OCI-LY3 (cell line): ENCODE data around the gene H2BK1.

ENCODE experiments used
- H2AFZ ChIP-seq: fragments of 200-600, 300-600 bp; shearing (Covaris generic); 2 replicates; pipeline ENCODE4 v1.6.0; 2014; ENCODE audit warnings: antibody characterized with exemption, low read depth, low read length
- H3K27ac ChIP-seq: fragments of 200-600, 300-600 bp; sonication (generic); 2 replicates; pipeline ENCODE4 v1.5.1; 2014; ENCODE audit warnings: mild to moderate bottlenecking, low read length, moderate library complexity, mixed read lengths
- H3K27me3 ChIP-seq: fragments of 200-600, 300-600 bp; sonication (generic); 2 replicates; pipeline ENCODE4 v1.6.1; 2014; ENCODE audit warnings: low read depth, low read length, mixed read lengths
- H3K36me3 ChIP-seq: fragments of 200-600, 300-600 bp; sonication (generic); replicated peaks from 2 replicates; pipeline ENCODE3; 2014; ENCODE audit warnings: low read depth, low read length, mixed read lengths
- H3K4me1 ChIP-seq: fragments of 300-600, 200-600 bp; sonication (generic); 2 replicates; pipeline ENCODE4 v1.6.1; 2014; ENCODE audit warnings: low read length, mixed read lengths
- H3K4me2 ChIP-seq: fragments of 200-600, 300-600 bp; sonication (generic); 2 replicates; pipeline ENCODE4 v1.6.1; 2014; ENCODE audit warnings: low read length, mixed read lengths
- H3K4me3 ChIP-seq: fragments of 300-600, 200-600 bp; sonication (generic); 2 replicates; pipeline ENCODE4 v1.5.1; 2014; ENCODE audit warnings: antibody characterized with exemption, mild to moderate bottlenecking, low read length, moderate library complexity
- H3K79me2 ChIP-seq: fragments of 300-600, 200-600 bp; shearing (Covaris generic); 2 replicates; pipeline ENCODE4 v1.6.1; 2014; ENCODE audit warnings: mild to moderate bottlenecking, low read length, mixed read lengths
- H3K9ac ChIP-seq: fragments of 300-600, 200-600 bp; shearing (Covaris generic); 2 replicates; pipeline ENCODE4 v1.6.0; 2014; ENCODE audit warnings: mild to moderate bottlenecking, low read length, moderate library complexity
- H3K9me3 ChIP-seq: fragments of 200-600, 300-600 bp; shearing (Covaris generic); 2 replicates; pipeline ENCODE4 v1.6.1; 2014; ENCODE audit warnings: low read length, mixed read lengths; ENCODE audit not compliant: insufficient read depth
- H4K20me1 ChIP-seq: fragments of 200-600, 300-600 bp; sonication (generic); 2 replicates; pipeline ENCODE4 v1.6.1; 2016; ENCODE audit warnings: low read length, mixed read lengths; ENCODE audit not compliant: insufficient read depth
- EZH2phosphoT487 ChIP-seq: fragments of 200-600 bp; shearing (Covaris generic); IDR thresholded peaks from 2 replicates; pipeline ENCODE4 v1.6.1; 2018; ENCODE audit warnings: antibody characterized with exemption, mixed run types, low read depth
- TF ChIP-seq, protein P1 (sequence below): fragments of 200-600, 300-600 bp; sonication (generic); IDR thresholded peaks from 2 replicates; pipeline ENCODE4 v1.5.1; 2014; ENCODE audit warnings: antibody characterized with exemption, low read length, low read depth

Gene H2BK1

DNA sequence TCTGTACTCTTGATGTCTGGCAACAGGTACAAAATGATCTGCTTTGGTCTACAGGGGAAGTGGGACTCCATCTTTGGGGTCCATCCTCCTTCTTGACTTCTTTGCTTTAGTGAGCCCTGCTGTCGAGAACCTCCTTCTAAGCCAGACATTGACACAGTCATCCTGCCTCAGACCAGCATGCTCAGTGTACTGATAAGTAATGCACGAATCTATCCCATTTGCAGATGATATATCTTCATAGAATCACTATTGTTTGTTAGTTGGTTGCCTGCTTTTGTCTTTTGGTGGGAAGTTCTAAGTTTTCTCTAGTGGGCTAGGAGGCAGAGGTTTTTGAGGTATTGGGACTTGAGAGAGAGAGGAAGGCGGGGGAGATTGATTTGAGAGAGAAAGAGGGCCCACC is 8.9 kb downstream of the H2BK1 start:
- H3K27ac ChIP-seq, result no peak overlapping the region
- H3K4me1 ChIP-seq, result no peaks in the 10 kb centered on the region
- no peaks in the 10 kb centered on the region for H3K36me3 ChIP-seq
- no peaks in the 10 kb centered on the region for H3K79me2 ChIP-seq
- H2AFZ ChIP-seq, result no peak overlapping the region
- peaks cover 94% of the 10 kb centered on the region for H3K27me3 ChIP-seq
- TF ChIP-seq EZH2phosphoT487, result no peak
- TF ChIP-seq, protein P1, sequence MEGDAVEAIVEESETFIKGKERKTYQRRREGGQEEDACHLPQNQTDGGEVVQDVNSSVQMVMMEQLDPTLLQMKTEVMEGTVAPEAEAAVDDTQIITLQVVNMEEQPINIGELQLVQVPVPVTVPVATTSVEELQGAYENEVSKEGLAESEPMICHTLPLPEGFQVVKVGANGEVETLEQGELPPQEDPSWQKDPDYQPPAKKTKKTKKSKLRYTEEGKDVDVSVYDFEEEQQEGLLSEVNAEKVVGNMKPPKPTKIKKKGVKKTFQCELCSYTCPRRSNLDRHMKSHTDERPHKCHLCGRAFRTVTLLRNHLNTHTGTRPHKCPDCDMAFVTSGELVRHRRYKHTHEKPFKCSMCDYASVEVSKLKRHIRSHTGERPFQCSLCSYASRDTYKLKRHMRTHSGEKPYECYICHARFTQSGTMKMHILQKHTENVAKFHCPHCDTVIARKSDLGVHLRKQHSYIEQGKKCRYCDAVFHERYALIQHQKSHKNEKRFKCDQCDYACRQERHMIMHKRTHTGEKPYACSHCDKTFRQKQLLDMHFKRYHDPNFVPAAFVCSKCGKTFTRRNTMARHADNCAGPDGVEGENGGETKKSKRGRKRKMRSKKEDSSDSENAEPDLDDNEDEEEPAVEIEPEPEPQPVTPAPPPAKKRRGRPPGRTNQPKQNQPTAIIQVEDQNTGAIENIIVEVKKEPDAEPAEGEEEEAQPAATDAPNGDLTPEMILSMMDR, result no peak
- H3K9ac ChIP-seq, result no peak overlapping the region
- H4K20me1 ChIP-seq, result no peaks in the 10 kb centered on the region; the same call in 1 of the 2 replicates
- no peak overlapping the region for H3K4me2 ChIP-seq
- H3K9me3 ChIP-seq, result no peaks in the 10 kb centered on the region
- H3K4me3 ChIP-seq, result no peak overlapping the region

DNA sequence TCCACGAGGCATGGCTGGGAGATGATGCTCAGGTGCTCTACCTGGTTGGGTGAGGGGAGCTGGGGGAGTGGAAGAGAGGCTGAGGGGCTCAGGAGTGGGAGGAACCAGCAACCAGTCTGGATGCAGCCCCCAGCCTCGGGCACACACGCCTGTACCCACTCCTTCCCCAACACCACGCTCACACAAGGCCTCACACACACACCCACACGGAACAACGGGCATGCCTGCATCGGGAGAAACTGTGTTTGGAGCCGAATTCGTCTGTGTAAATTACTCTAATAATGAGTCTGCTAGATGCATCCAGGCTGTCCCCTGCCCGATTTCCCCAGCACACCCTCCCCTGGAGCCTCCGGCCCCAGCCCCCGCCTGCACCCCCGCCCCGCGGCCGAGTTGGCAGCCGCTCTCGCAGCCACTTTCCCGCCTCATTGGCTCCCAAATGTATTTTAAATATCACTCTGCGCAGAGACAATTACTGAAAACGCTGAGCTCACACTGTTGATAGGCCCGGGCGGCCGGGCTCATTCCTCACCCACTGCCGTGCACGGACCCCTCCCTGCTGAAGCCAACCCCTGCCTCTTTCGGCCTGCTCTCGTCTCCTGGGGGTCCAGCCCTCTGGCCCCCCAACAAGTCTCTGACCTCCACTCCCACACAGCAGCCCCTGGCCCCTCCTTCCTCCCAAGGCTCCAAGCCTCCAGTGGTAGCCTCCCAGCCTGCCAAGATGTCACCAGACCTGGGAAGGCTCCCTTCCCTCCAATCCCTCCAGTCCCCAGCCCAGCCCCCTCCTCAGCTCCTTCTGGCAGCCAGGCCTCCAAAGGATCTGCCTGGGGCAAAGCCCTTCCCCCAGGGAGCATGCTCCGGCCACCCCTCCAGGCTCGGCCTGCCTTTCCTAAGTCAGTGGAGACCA is 11.1 kb downstream of the H2BK1 start:
- Histone ChIP-seq H3K27ac (no peak overlapping the region), H3K36me3 (no peaks in the 10 kb centered on the region), H3K9ac (no peak overlapping the region), H3K79me2 (no peaks in the 10 kb centered on the region), H4K20me1 (peaks cover 13% of the 10 kb centered on the region), H3K27me3 (peaks cover 98% of the 10 kb centered on the region), H3K4me3 (no peak overlapping the region), H3K9me3 (no peaks in the 10 kb centered on the region), H2AFZ (no peak overlapping the region), H3K4me1 (no peaks in the 10 kb centered on the region), H3K4me2 (no peak overlapping the region)
- TF ChIP-seq, protein P1, result no peak
- TF ChIP-seq EZH2phosphoT487, result no peak

DNA sequence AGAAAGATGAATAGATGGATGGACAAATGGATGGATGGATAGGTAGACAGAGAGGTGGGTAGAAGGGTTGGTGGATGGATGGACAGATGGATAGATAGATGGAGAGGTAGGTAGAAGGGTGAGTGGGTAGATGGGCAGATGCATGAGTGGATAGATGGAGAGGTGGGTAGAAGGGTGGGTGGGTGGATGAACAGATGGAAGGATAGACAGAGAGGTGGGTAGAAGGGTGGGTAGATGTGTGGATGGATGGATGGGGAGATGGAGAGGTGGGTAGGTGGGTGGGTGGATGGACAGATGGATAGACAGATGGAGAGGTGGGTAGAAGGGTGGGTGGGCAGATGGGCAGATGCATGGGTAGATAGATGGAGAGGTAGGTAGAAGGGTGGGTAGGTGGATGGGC is 12.4 kb downstream of the H2BK1 start:
- no peaks in the 10 kb centered on the region for H3K4me1 ChIP-seq
- no peak overlapping the region for H2AFZ ChIP-seq
- H3K27ac ChIP-seq, result no peak overlapping the region
- H4K20me1 ChIP-seq, result peaks cover 19% of the 10 kb centered on the region
- no peak overlapping the region for H3K9ac ChIP-seq
- no peak overlapping the region for H3K4me2 ChIP-seq
- peaks cover 97% of the 10 kb centered on the region for H3K27me3 ChIP-seq
- no peaks in the 10 kb centered on the region for H3K36me3 ChIP-seq
- H3K9me3 ChIP-seq, result no peaks in the 10 kb centered on the region
- no peaks in the 10 kb centered on the region for H3K79me2 ChIP-seq
- no peak overlapping the region for H3K4me3 ChIP-seq
- TF ChIP-seq EZH2phosphoT487, result no peak
- TF ChIP-seq, protein P1, result no peak

DNA sequence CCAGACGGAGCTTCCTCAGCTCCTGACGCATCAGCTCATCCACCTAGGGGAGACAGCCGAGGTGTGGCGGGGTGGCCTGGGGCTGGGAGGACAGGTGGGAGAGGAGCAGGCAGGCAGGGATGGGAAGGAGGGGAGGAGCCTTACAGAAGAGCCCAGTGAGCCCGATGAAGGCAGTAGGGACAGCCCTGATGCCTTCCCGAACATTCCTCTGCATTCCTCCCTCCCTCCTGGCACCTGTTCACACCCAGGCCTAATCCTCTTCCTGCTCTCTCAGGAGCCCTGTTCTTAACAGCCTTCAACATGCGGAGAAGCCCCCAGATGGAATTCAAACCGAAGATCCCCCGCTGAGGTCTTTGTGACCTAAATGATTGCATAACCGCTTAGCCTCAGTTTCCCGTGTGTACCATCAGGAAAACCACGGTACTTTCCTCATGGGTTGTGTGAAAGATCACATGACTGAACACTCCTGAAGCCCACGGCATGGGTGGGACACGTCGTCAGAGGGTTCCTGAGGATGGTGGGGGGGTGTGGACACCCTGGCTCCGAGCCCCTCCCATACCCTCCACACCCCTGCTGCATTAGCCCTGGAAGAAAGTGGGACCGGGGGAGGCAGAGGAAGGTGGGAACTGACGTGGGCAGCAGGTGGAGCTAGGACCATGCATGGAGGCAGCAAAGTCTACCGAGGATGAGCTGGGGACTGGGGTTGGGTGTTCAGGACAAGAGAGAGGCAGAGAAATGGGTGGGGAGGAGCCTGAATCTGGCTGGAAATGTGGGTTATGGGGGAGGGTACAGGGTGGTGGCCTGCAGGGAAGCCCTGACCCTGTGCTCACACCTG is 14.5 kb downstream of the H2BK1 start:
- peaks cover 36% of the 10 kb centered on the region for H4K20me1 ChIP-seq
- no peak overlapping the region for H3K9ac ChIP-seq
- no peak overlapping the region for H3K27ac ChIP-seq
- H3K79me2 ChIP-seq, result no peaks in the 10 kb centered on the region
- no peak overlapping the region for H3K4me3 ChIP-seq
- peaks cover 99% of the 10 kb centered on the region for H3K27me3 ChIP-seq
- no peak overlapping the region for H2AFZ ChIP-seq
- no peaks in the 10 kb centered on the region for H3K4me1 ChIP-seq
- TF ChIP-seq, protein P1, result no peak
- TF ChIP-seq EZH2phosphoT487, result no peak
- no peak overlapping the region for H3K4me2 ChIP-seq
- H3K36me3 ChIP-seq, result no peaks in the 10 kb centered on the region
- no peaks in the 10 kb centered on the region for H3K9me3 ChIP-seq
